ENCODE results near the gene C4orf54. TPM values are rescaled to one million over a fixed set of nuclear protein-coding genes. Genes with fewer than 3 reads are reported as not detected.

The C4orf54 gene
- total and polyA plus RNA-seq, 8 donors, result under 0.01 to 0.03 (median under 0.01) TPM; not detected in 5

GRCh38 chr4:99665983-99666382 lies 8.4 kb upstream of the C4orf54 start:
- DNase-seq, result no peak
- Histone ChIP-seq H3K27ac (no peak overlapping the region), H3K9me3 (peaks cover 0 to 3% (median 0%) of the 10 kb centered on the region in 4 donors), H3K27me3 (no peaks in the 10 kb centered on the region), H3K4me1 (peaks cover 6 to 37% (median 10%) of the 10 kb centered on the region in 3 donors), H3K4me3 (no peak overlapping the region), H3K36me3 (no peaks in the 10 kb centered on the region)
- whole genome bisulfite sequencing, 2 donors, result 48 to 54% methylated on average over 1 of the region's 1 CpG
- ATAC-seq, result peak in 2 of 4 donors; percentile 19 to 44
- intact Hi-C loops (cut with DNase I), result no loop called here
- no peak for TF ChIP-seq CTCF (IDR thresholded peaks at IDR 0.05)
- FAIRE-seq, result no peak

- H3K9me3 ChIP-seq, result peaks cover 0 to 3% (median 0%) of the 10 kb centered on the region in 4 donors
- H3K4me3 ChIP-seq, result no peak overlapping the region
- H3K27me3 ChIP-seq, result no peaks in the 10 kb centered on the region
- DNase-seq (no peak), FAIRE-seq (no peak), ATAC-seq (no peak)
- no peak for TF ChIP-seq CTCF (IDR thresholded peaks at IDR 0.05)
- peaks cover 6 to 29% (median 10%) of the 10 kb centered on the region in 3 donors for H3K4me1 ChIP-seq
- H3K27ac ChIP-seq, result no peak overlapping the region
- intact Hi-C loops (cut with DNase I), result no loop called here
- H3K36me3 ChIP-seq, result no peaks in the 10 kb centered on the region
These were observed 7.1 kb upstream of the C4orf54 start for GRCh38 chr4:99664716-99665115.

GRCh38 chr4:99661907-99662306 lies 4.3 kb upstream of the C4orf54 start:
- no peak overlapping the region for H3K4me3 ChIP-seq
- no peak for TF ChIP-seq CTCF (IDR thresholded peaks at IDR 0.05)
- 88 to 91% methylated on average over 5 of the region's 5 CpGs for WGBS, 2 donors
- H3K4me1 ChIP-seq, result peaks cover 0 to 11% (median 0%) of the 10 kb centered on the region in 3 donors
- H3K36me3 ChIP-seq, result no peaks in the 10 kb centered on the region
- intact Hi-C loops (cut with DNase I), result no loop called here
- FAIRE-seq (no peak), DNase-seq (no peak), ATAC-seq (no peak)
- no peaks in the 10 kb centered on the region for H3K27me3 ChIP-seq
- no peaks in the 10 kb centered on the region for H3K9me3 ChIP-seq
- no peak overlapping the region for H3K27ac ChIP-seq

- no peak for FAIRE-seq
- H3K36me3 ChIP-seq, result no peaks in the 10 kb centered on the region
- WGBS, 2 donors, result 83 to 91% methylated on average over 4 of the region's 4 CpGs
- peaks cover 0 to 2% (median 0%) of the 10 kb centered on the region in 3 donors for H3K4me1 ChIP-seq
- ATAC-seq, result no peak
- H3K27me3 ChIP-seq, result no peaks in the 10 kb centered on the region
- DNase-seq, result no peak
- H3K9me3 ChIP-seq, result no peaks in the 10 kb centered on the region
- no peak for TF ChIP-seq CTCF (IDR thresholded peaks at IDR 0.05)
- intact Hi-C loops (cut with DNase I), result no loop called here
- H3K27ac ChIP-seq, result no peak overlapping the region
- H3K4me3 ChIP-seq, result no peak overlapping the region
These were observed 1.0 kb upstream of the C4orf54 start for GRCh38 chr4:99658666-99659065.

GRCh38 chr4:99655308-99656081 lies 2.1 kb downstream of the C4orf54 start:
- H3K9me3 ChIP-seq, result no peaks in the 10 kb centered on the region
- ATAC-seq, result peak in 3 of 4 donors; percentile 38 to 60 (median 47)
- TF ChIP-seq CTCF (IDR thresholded peaks at IDR 0.05), result no peak
- no peaks in the 10 kb centered on the region for H3K27me3 ChIP-seq
- no peak overlapping the region for H3K4me3 ChIP-seq
- FAIRE-seq, result no peak
- peak in 1 of 6 donors; percentile 58 for DNase-seq
- H3K36me3 ChIP-seq, result no peaks in the 10 kb centered on the region
- WGBS, 2 donors, result 60% methylated on average over 9 of the region's 9 CpGs
- intact Hi-C loops (cut with DNase I), result no loop called here
- peaks cover 0 to 2% (median 0%) of the 10 kb centered on the region in 3 donors for H3K4me1 ChIP-seq
- H3K27ac ChIP-seq, result no peak overlapping the region
